NCI-H2227 treated with DMSO at 0.1 percent for 48 hours (cell line): ENCODE data around the gene STON2.

Source experiments
- DNase-seq: peaks from one replicate; lab custom pipeline; 2025; lab: John Stamatoyannopoulos, UW

STON2 gene

DNA sequence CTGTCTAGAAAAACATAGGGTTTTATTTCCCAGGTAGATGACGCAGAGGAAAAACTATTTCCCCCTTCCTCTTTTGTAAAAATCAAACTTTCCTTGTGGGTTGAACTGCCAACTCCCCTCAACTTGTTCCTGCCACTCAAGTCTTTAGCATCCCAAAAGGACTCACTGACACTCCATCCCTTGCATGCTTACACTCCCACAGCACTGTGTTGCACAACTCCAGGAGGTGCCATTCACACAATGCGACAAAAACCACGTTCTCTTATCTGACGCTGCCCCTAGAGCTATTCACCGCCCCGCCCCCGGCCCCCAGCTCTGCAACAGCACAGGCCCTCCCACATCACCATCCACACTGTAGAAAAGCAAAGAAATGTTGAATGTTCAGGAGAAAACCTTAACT is 16.9 kb upstream of the STON2 start:
- DNase-seq, result no peak

DNA sequence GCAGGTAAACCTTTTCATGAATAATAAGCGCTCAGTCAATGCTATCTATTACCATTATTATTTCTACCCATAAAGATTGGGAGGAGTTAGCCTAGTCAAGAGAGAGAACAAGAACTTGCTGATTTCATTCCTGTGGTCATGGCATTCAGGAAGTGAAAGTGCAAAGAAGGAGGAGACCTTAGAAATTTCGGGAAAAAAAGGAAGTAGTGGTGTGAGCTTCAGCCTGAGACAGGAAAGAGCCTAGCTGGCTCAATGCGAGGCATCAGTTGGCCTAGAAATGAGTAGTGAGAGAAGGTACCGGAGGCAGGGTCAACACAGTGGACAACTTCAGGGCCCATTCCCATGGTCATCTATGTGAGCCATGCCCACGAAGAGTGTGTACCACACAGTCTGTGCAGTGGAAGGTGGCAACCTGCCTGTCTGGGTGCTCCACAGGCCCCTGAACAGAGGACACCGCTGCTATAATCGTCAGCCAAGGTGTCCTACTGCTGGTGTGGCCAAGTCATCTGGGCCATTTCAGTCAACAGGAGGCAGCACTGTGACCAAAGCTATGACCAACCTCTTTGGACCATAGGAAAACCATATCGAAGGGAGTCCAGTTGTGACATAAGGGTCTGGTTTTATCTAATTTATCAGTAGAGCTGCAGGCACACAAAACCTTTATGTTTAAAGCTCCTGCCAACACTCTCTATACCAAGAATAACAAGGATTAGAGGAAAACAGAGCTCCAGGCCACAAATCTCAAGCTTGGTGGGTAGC is 16.2 kb upstream of the STON2 start:
- no peak for DNase-seq

DNA sequence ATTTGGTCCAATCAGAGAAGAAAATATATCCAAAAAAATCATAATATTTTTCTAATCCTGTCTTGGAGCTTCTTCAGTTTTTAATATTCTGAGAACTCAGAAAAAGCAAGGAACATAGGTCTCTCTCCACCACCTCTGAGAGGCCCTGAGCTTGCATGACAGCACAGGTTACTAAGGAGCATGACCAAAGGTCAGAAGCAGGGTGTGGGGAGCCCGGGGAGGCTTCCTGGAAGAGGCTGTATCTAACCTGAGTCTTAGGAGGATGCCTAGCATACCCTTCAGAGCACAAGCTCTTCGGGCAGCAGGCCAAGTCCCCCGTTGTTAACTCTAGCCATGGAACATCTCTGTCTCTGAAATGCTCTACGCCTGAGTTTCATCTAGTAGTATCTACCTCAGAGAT is 15.7 kb upstream of the STON2 start:
- DNase-seq, result no peak

DNA sequence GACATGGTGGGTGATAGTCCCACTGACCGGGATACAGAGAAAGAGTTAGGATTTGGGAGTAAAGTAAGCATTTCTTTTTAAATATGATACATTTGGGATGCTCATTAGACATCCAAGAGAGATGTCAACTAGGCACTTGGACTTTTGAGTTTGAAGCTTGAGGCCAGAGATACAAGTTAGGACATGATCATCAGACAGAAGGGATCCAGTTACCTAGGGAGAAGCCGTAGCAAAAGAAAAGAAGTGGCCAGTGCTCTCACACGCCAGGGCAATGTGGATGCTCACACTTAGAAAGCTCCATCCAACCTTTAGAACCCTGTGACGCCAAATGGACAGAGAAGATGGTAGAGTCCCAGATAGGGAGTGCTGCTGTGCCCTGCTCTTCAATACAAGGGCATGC is 14.0 kb upstream of the STON2 start:
- no peak for DNase-seq

DNA sequence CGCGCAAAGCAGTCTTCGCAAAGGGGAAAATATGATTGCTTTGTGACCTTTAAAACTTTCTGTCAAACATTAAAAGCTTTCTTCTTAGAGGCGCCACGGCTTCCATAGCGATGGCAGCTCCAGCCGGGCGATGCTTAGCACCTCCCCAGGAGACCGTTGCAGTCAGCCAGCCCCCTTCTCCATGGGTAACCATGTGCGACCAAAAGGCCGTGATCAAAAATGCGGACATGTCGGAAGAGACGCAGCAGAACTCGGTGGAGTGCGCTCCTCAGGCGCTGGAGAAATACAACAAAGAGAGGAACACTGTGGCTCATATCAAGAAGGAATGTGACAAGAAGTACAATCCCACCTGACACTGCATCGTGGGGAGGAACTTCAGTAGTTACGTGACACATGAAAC is 12.7 kb upstream of the STON2 start:
- no peak for DNase-seq

DNA sequence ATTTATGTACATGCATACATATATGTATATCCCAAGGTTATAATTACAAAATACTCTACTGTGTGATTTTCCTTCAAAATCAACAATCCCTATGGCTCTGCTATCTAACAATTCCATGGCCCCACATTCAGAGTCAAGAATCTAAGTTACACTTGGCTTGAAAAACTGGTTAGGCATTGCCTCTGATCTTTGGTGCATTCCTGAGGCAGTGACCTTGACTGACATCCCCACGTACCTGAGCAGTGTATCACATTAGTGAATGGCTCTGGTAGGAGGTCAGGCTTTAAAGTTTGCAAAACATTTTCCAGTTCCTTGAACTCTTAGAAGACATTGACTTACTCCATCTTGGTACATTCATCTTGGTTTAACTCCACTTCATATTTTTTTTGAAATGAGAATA is 8.5 kb upstream of the STON2 start:
- no peak for DNase-seq

DNA sequence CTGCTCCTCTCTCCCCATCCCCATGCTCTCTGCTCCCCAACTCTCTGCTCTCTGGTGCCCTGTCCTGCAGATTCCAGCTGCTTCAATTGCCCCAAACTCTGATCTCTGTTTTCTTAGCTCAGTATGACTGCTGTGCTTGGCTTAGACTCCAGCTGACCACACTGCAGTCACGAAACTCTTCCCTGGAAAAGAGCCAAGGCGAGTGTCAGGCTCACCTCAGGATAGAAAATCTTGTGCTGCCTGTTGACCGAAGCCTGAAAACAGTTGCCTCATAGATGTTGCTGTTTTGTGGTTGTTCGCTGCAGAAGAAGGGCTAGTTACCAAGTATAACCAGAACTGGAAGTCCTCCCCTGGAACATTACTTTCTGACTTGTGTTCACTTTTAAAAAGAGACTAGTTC is 6.7 kb upstream of the STON2 start:
- no peak for DNase-seq

DNA sequence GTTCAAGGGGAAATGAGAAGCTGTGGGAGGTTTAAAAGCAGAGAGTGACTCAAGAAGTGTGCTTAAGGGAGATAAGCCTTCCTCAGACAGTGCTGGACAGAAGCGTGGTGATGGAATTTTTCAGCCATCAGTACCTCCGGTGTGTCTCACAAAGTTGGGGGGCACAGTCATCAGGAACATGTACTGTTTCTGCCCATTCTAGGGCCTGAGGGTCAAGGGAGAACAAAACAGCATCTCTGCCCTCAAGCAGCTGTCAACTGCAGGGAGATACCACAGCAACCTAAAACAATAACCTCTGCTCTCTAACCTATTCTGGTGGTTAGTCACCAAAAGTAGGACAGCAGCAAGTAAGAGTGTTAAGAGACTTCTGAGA is 2.0 kb upstream of the STON2 start:
- DNase-seq, result no peak

DNA sequence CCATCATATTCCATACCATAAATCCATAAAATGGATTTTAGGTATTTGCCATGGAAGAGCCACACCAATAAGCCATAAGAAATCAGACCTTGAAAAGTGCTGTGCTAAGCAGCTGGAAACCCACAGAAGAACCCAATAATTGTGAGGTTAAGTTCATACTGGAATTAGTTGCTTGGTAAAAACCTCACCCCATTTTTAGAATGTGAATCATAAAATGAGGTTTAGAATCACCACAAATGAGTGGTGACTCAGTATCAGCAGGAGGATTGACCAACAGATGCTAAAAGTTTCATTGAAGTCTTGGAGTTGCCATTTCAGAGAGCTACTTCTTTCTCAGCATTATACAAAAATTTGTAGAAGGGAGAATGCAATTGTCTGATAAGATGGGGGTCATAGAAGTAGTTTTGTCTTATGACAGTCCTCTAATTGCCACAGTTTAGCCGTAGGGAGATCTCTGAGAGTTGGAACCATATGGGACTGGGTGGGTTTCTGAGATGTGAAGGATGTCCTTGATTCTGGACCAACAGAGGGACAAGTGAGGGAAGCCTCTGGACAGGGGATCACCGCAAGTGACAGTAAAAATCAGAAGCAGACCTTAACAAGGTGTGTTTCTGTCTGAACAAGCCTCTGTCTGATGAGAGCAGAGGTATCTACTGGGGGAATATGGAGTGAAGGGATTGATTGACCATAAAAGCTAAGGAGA is 1.4 kb upstream of the STON2 start:
- DNase-seq, result no peak

DNA sequence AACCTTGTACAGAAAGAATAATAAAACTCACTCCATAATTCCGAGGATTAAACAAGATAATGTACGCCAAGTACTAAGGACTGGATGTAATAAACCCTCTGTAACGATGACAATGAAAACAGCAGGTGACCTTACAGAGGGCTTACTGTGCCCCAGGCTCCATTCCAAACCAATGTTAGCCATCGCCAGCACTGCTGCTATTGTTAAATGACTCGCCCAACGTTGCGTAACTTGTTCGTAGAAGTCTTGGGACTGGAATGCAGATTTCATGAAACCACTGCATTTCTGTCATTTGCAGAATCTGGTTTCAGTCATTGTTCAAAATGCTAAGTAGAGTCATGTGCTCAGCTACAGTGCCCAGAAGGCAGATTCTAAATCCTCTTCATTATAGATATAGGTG is 728 bp upstream of the STON2 start:
- DNase-seq, result no peak

DNA sequence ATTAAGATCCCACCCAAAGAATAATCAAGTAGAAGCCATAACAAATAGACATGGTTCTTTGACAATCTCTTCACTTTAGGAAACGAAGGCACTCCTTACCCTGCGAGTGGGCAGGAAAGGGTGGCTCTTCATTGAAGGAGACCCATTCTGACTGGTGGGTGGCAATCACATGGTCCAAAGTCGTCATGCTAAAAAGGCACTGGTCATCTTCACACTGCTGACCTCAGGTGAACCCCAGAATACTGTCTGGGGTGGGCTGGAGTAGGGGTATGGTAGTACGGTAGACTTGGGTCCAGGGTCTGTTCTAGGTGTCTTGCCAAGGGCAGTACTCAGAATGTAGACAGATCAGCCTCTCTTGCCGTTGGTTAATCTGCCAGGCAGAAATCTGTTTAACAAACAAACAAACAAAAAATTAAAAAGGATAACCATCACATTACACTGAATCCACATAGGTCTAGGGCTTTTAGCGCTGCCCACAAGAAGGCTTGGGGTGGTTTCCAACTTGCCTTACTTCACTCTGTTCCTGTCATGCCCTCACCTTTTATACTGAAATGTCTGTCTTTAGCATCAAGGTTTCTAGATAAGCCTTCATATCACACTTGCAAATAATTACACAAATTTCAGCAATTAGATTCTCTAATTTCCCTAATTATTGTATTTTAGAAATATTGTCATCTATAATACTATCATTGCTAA is 1.8 kb downstream of the STON2 start:
- no peak for DNase-seq

DNA sequence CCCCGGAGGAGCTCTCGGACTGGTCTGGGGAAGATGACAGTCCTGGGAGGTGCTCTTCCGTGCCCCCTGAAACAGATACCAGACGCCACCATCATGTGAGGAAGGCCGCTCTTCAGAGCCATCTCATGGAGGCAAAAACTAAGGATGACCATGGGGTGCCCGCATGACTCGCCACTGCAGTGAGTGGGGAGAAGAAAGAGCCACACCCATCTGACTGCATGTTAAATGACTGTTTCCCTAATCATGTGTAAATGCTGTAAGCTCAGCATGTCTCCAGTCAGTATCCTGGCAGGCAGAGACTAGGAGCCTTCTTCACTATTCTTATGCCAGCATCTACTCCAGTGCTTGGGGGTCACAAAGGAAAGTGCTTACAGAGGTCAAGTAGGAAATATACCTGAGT is 4.0 kb downstream of the STON2 start:
- no peak for DNase-seq

DNA sequence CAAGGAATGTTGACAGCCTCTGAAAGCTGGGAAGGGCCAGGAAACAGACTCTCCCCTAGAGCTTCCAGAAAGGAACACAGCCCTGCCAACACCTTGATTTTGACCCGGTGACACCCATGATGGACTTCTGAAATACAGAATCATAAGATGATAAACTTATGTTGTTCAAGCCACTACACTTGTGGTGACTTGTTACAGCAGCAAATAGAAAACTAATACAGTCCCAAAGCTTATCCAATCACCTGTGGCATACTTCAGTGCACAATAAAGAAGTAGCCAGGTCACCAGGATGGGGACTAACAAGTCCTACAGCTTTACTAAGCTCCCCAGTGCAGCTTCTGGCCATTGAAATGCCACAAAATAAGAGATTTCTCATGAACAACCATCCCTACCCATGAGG is 5.4 kb downstream of the STON2 start:
- no peak for DNase-seq

DNA sequence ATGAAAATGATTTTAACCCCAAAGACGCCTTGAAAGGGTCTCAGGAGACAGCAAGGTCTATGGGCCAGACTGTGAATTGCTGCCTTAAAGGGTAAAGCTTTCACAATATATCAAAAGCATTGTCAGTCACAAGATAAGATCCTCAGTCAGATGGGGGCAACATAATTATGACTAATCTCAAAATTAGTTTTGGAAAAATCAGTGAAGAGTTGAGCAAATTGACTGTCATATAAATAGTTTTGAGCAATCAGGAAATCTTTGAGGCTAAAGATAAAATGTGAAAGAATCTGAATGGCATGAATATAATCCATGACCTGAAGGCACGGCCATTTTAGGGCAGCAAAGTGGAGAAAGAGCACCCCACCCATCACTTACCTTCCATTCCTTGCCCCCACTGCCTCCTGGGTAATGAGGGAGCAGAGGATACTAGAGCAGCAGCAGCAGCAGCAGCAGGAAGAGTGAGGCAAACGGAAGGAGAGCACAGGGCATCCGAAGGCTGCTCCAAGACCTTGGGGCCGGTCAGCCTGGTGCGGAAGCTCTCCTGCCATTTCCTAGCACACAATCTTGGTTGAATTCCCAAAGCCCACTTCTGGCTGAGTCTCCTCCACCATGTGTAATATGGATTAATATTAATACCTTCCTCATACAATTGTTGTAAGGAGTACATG is 7.0 kb downstream of the STON2 start:
- DNase-seq, result no peak

DNA sequence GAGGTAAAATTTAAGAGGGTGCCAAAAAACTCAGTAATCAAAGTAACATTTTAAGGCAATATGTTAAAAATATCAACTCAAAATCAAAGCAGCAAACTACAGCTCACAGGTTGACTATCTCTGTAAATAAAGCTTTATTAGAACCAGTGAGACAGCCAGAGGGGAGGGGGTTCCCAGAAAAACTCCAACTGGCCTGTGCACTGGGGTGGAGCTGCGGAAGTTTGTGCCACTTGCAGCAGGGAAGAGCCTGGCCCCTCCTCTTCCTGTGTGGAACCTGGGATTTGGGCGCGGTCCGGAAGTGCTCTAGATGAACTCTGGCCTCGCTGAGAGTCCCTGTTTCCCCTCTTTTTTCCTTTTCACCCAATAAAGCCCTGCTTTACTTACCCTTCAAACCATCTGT is 8.1 kb downstream of the STON2 start:
- DNase-seq, result no peak

DNA sequence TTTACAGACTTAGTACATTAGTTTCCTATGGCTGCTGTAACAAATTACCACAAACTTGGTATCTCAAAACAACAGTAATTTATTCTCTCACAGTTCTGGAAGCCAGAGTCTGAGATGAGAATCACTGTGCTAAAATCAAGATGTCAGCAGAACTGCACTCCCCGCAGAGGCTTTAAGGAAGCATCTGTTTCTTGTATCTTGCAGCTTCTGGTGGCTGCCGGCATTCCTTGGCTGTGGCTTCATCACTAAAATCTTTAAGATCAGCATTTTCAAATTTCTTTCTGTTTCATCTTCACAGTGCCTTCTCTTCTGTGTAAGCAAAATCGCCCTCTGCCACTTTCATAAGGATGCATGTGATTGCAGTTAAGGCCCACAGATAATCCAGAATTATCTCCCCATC is 9.4 kb downstream of the STON2 start:
- no peak for DNase-seq

DNA sequence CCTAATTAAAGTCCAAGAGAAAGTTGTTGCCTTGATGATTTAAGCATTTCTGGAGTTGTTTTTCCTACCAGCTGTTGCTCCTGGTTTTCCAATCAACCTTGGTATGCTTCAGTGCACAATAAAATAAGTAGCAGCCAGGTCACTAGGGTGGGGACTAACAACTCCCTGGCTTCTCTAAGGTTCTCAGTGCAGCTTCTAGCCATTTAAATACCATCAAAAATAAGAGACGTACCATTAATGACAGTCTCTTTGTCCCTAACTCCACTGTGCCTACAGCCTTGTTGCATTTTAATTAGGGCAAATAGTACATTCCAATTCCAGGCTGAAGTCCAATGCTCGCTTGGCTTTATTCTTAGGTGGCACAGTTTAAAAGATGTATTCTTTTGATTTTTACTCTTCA is 11.8 kb downstream of the STON2 start:
- no peak for DNase-seq

DNA sequence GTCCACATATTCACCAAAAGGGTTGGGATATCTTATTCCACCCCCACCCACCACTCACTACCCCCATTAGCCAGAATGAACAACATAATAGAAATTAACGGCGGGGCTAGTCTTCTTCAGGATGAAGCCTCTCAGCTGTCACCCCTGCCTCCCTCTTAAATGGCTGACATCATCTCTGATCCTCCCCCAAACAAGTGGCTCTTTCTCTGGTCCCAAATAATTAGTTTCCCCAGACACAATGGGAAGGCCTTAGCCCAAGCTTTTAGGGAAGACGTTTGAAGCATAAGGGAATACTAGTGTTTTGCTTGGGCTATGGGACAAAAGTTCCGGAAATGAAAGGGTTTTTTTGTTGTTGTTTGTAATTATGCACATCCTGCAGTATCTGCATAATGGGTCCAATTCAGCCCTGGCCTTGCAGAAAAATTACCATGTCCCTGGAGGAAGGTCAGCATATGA is 13.8 kb downstream of the STON2 start:
- DNase-seq, result peak; percentile 49

DNA sequence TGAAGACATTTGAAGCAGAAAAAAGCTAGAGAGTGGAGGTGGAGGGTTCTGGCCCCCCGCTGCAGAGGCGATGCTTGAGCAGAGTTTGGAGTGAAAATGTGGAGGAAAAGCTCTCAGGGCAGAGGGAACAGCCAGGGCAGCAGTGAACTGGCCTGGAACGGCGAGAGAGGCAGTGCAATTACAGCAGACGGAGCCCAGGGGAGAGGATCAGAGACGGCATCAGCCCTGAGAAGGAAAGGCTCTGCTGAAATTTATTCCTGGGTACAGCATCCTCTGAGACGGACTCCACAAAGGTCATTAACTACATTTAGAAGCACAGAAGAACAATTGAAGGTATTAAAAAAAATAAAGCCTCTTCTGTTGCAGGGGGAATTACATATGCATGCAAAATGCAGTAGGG is 14.2 kb downstream of the STON2 start:
- DNase-seq, result no peak

DNA sequence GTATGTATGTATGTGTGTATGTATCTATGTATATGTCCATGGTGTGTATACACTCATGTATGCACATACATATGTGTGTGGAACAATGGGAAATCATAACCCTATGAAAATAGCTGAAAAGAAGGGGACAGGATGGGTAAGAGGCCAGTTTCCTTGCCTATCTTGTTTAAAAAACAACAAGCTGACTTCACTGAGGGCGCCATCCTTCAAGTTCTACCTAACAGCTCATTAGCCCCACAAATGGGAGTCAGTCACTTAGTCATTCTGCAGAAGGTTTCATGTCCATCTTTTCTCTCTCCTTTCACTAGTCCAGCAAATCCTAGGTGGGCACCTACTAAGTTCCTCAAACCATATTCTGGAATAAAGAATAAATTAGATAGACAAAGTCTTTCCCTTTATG is 14.7 kb downstream of the STON2 start:
- DNase-seq, result no peak

DNA sequence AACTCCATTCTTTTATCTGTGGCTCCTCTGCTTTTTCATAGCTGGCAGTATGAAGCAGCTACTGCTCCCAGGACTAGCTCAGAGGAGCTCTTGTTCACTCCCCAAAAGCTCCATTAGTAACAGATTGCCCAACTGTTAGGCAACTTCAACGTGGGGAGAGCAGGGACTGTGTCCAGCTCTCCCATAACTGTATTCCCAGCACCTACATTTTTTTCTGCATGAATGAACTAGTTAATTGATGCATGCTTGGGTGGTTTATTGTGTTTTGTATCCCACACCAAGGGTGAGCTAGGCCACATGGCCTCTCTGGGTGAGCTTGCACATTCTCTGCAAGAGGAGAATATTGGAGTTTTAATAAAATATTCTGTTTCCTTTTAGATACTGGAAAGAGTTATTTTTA is 15.2 kb downstream of the STON2 start:
- no peak for DNase-seq

DNA sequence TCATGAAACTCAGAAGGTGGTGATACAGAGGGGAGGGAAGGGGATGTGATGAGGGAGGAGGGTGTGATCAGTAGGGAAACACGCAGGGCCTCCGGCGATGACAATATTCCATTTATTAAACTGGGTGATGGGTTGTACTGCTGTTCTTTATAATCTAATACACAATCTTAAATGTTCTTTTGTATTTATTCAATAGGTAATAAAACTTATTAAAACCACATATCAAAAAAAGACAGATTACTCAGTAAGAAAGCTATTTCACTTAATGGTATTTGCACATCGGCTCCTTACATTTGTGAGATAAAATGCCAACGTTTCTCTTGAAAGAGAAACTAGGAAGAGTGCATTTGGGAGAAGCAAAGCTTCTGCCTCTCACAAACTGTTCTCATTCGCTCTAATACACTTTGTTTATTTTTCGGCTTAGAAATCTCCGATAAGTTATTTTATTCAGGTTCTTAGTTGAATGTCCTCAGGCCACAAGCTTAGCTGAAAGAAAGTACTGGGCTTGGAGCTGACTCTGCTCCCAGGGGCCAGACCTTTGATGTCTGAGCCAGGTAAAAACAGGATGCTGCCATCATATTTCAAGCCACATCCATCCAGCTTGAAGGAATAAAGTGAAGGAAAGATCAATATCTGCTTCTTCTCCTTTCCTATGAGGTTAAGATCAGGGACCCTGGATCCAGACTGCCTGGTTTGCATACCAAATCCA is 17.5 kb downstream of the STON2 start:
- no peak for DNase-seq
